Measurements from ENCODE around the gene TNC. TPM values are rescaled to one million over a fixed set of nuclear protein-coding genes. Genes with fewer than 3 reads are reported as not detected.
A peak's percentile ranks its signal among the peaks of the same experiment; 100 is the strongest.

Gene TNC
- total RNA-seq, 1 donor from 2014 or later = 5.1 TPM

GRCh38 chr9:115127191-115127817 lies 9.3 kb upstream of the TNC start:
- no peak for DNase-seq (ENCODE audit: low spot score, unreplicated experiment)
- H3K4me3 Mint-ChIP-seq (ENCODE audit: low read depth) = no peak overlapping the region
- H3K27ac Mint-ChIP-seq = no peak overlapping the region
- TF ChIP-seq CTCF (IDR thresholded peaks at IDR 0.05; ENCODE audit: unreplicated experiment) = no peak
- peaks cover 10% of the 10 kb centered on the region for H3K27me3 Mint-ChIP-seq
- H3K4me1 Mint-ChIP-seq (ENCODE audit: low read depth) = no peaks in the 10 kb centered on the region
- peaks cover 5% of the 10 kb centered on the region for H3K9me3 Mint-ChIP-seq (ENCODE audit: low read depth)
- H3K36me3 Mint-ChIP-seq (ENCODE audit: insufficient read depth) = no peaks in the 10 kb centered on the region

GRCh38 chr9:115126404-115126803 lies 8.4 kb upstream of the TNC start:
- Mint-ChIP-seq H3K27ac (no peak overlapping the region), H3K9me3 (ENCODE audit: low read depth) (peaks cover 5% of the 10 kb centered on the region), H3K27me3 (peaks cover 15% of the 10 kb centered on the region), H3K4me3 (ENCODE audit: low read depth) (no peak overlapping the region), H3K4me1 (ENCODE audit: low read depth) (no peaks in the 10 kb centered on the region), H3K36me3 (ENCODE audit: insufficient read depth) (no peaks in the 10 kb centered on the region)
- no peak for DNase-seq (ENCODE audit: low spot score, unreplicated experiment)
- TF ChIP-seq CTCF (IDR thresholded peaks at IDR 0.05; ENCODE audit: unreplicated experiment) = no peak

GRCh38 chr9:115122937-115123336 lies 5.0 kb upstream of the TNC start:
- Mint-ChIP-seq H3K9me3 (ENCODE audit: low read depth) (peaks cover 5% of the 10 kb centered on the region), H3K27me3 (peaks cover 48% of the 10 kb centered on the region), H3K36me3 (ENCODE audit: insufficient read depth) (no peaks in the 10 kb centered on the region), H3K27ac (no peak overlapping the region), H3K4me1 (ENCODE audit: low read depth) (peaks cover 4% of the 10 kb centered on the region), H3K4me3 (ENCODE audit: low read depth) (no peak overlapping the region)
- DNase-seq (ENCODE audit: low spot score, unreplicated experiment) = no peak
- no peak for TF ChIP-seq CTCF (IDR thresholded peaks at IDR 0.05; ENCODE audit: unreplicated experiment)

GRCh38 chr9:115121181-115121580 lies 3.2 kb upstream of the TNC start:
- no peak for TF ChIP-seq CTCF (IDR thresholded peaks at IDR 0.05; ENCODE audit: unreplicated experiment)
- no peak overlapping the region for H3K27ac Mint-ChIP-seq
- no peak for DNase-seq (ENCODE audit: low spot score, unreplicated experiment)
- peaks cover 5% of the 10 kb centered on the region for H3K9me3 Mint-ChIP-seq (ENCODE audit: low read depth)
- no peaks in the 10 kb centered on the region for H3K36me3 Mint-ChIP-seq (ENCODE audit: insufficient read depth)
- peaks cover 4% of the 10 kb centered on the region for H3K4me1 Mint-ChIP-seq (ENCODE audit: low read depth)
- no peak overlapping the region for H3K4me3 Mint-ChIP-seq (ENCODE audit: low read depth)
- H3K27me3 Mint-ChIP-seq = peaks cover 64% of the 10 kb centered on the region

- Mint-ChIP-seq H3K36me3 (ENCODE audit: insufficient read depth) (no peaks in the 10 kb centered on the region), H3K9me3 (ENCODE audit: low read depth) (no peaks in the 10 kb centered on the region), H3K27ac (no peak overlapping the region), H3K4me3 (ENCODE audit: low read depth) (peak overlapping the region; percentile 60), H3K4me1 (ENCODE audit: low read depth) (peaks cover 4% of the 10 kb centered on the region), H3K27me3 (peaks cover 82% of the 10 kb centered on the region)
- TF ChIP-seq CTCF (IDR thresholded peaks at IDR 0.05; ENCODE audit: unreplicated experiment) = no peak
- DNase-seq (ENCODE audit: low spot score, unreplicated experiment) = no peak
Observed at GRCh38 chr9:115118879-115119218, 892 bp upstream of the TNC start.

Measured in progenitor cell of endocrine pancreas (in vitro differentiated cells).